Measurements from ENCODE around the gene PPFIBP1.
A peak's percentile ranks its signal among the peaks of the same experiment; 100 is the strongest.
"Not testable (repeated sequence)": the region's sequence is repeated elsewhere in the genome, so short reads cannot be mapped to it uniquely, and the experiment has no call there.

Gene PPFIBP1

DNA sequence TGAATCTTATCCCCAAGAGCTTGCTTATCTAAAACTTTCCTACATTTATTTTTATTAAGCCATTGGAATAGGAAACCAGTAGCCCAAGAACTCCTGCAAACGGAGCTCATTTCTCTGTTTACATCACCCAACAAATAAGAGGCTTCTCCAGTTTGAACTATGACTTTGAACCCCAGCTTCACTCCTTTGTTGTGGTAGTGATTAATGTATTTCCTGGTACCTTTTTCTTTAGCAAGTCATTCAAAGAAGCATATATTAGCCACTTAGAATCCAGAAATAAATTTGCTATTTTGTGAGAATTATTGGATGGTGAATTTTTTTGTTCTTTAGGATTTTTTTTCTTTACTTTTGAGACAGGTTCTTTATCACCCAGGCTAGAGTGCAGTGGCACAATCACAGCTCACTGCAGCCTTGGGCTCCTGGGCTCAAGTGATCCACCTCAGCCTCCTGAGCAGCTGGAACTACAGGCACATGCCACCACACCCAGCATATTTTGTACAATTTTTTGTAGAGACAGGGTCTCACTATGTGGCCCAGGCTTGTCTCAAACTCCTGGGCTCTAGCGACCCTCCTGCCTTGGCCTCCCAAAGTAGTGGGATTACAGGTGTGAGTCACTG lies 104.0 kb downstream of the PPFIBP1 start:
- H3K4me1 Mint-ChIP-seq; ATAC-seq; H3K4me3 Mint-ChIP-seq; H3K9me3 Mint-ChIP-seq; DNase-seq (ENCODE audit: low spot score in 2 of 2); H3K27ac Mint-ChIP-seq; H3K36me3 Mint-ChIP-seq: not testable (repeated sequence)

DNA sequence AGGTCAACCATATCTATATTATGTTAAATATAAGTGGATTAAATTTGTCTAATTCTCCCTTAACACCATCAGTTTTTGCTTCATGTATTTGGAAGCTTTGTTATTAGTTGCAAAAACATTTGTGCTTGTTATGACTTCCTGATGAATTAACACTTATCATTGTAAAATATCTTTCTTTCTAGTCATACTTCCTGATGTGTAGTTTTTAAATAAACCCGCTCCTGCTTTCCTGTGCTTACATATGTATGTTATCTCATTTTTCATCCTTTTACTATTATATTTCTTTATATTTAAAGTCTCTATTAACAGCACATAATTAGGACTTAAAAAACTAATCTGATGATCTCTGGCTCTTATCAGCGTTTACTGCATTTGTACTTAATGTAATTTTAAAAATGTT lies 106.2 kb downstream of the PPFIBP1 start:
- not testable (repeated sequence) for H3K9me3 Mint-ChIP-seq; DNase-seq (ENCODE audit: low spot score in 2 of 2); ATAC-seq; H3K27ac Mint-ChIP-seq; H3K4me3 Mint-ChIP-seq; H3K4me1 Mint-ChIP-seq; H3K36me3 Mint-ChIP-seq

DNA sequence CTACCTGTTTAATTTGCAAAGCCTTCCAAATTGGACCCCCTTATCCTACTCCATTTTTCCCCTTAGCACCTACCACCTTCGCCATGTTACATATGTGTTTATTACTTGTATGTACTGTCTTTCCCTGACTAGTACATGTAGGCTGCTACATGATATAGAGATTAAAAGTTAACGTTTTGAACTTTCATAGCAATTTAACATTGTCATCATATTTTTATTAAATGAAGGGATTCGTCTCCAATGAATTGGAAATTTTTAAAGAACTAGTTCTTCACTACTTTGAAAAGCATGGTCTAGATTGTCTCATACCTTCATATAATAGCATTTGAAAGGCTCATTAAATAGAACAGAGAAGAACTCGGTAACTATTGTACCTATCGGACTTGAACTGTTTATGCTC lies 107.4 kb downstream of the PPFIBP1 start:
- no peaks in the 10 kb centered on the region for H3K36me3 Mint-ChIP-seq
- ATAC-seq (no peak), DNase-seq (ENCODE audit: low spot score in 2 of 2) (no peak)
- H3K4me1 Mint-ChIP-seq, result no peaks in the 10 kb centered on the region
- no peaks in the 10 kb centered on the region for H3K9me3 Mint-ChIP-seq
- H3K4me3 Mint-ChIP-seq, result no peak overlapping the region
- no peak overlapping the region for H3K27ac Mint-ChIP-seq

DNA sequence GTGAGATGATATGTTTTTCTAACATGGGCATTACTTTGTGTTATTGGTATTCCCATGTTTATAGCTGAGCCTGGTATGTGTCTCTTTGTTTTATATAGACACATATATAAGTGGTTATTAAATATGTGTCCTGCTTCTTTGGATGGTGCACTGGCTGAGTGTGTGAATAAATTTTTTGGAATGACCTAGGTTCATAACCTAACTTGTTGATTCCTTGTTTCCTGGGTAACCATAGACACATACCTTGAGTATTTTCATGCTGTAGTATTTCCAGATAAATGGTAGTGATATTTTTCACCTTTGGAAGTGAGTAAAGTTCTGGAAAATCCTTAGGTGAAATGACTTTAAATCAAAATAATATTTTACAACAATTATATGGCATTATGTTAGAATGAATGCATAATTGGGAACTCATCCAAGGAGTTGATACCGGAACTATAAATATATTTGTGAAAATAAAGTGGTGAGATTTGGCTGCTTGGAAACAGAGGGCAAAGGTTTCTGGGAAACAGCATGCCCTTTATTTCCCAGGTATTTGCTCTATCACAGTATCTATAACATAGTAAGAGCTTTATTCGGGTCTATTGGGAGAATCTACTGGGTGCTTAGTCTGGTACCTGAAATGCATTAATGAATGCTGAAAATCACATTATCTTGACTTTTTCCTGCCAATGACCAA lies 107.9 kb downstream of the PPFIBP1 start:
- Mint-ChIP-seq H3K4me3 (no peak overlapping the region), H3K9me3 (no peaks in the 10 kb centered on the region), H3K4me1 (peaks cover 5% of the 10 kb centered on the region), H3K36me3 (no peaks in the 10 kb centered on the region), H3K27ac (no peak overlapping the region)
- DNase-seq (ENCODE audit: low spot score in 2 of 2), result no peak
- ATAC-seq, result no peak

DNA sequence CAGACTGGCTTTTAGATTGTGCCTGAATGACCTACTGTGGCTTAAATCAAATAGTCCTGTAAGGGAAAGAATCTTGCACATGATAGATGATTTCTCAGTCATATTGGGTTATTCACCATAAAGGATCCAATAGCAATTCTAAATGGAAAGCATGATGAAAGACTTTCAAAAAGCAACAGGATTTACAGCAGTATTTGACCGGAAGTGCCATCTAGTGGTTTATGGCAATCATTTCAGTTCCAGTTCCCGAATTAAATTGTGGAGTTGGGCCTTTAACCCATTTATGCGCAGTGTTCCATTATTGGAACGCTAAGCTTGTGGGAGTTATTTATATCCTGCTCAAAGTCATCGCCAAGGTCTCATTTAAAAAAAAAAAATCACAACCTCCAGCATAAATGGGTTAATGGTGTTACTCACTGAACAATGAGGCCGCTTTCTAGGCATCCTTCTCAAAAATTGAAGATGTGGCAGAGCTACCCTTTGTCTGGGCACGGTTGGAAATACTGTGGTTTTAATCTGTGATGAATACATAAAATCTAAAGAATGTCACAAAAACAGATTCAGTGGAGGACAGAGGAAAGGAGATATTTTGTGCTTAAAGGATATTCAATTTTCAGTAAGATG lies 111.5 kb downstream of the PPFIBP1 start:
- no peak for DNase-seq (ENCODE audit: low spot score in 2 of 2)
- Mint-ChIP-seq H3K27ac (no peak overlapping the region), H3K4me1 (peaks cover 12% of the 10 kb centered on the region), H3K9me3 (no peaks in the 10 kb centered on the region), H3K4me3 (no peak overlapping the region), H3K36me3 (no peaks in the 10 kb centered on the region)
- ATAC-seq, result no peak

DNA sequence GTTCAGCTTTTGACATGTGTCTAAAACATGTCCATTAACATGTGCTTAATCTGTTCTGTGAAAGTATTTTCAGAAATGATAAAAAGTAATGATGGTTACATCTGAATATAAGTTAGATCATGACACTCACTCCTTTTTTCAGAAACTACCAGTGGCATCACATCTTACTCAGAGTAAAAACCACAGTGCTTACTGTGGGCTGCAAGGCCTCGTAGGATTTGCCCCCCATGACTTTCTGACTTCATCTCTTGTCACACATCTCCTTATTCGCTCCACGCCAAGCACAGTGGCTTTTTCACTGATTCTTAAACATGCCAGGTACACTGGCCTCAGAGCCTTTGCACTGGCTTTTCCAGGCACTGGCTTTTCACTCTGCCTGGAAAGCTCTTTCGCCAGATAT lies 112.6 kb downstream of the PPFIBP1 start:
- not testable (repeated sequence) for H3K27ac Mint-ChIP-seq; H3K9me3 Mint-ChIP-seq; H3K4me3 Mint-ChIP-seq; DNase-seq (ENCODE audit: low spot score in 2 of 2); H3K36me3 Mint-ChIP-seq
- ATAC-seq, result peak; percentile 97
- peaks cover 12% of the 10 kb centered on the region for H3K4me1 Mint-ChIP-seq

DNA sequence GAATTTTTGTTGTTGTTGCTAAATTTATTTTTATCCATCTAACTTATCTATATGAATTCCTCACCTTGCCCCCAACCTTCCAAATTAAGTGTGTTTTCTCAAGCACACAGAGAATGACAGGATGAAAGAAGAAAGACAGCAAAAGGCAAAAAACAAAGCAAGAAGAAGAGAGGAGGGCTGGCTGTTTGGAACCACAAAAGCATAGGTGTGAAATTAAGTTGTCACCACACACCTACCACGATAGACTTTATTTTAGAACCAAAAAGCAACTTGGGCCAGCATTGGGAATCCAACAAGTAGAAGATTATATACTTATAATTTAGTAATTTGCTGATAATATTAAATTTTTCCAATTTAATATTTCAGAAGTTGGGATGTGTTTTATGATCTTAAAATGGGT lies 113.5 kb downstream of the PPFIBP1 start:
- H3K4me1 Mint-ChIP-seq, result peaks cover 12% of the 10 kb centered on the region
- ATAC-seq, result no peak

DNA sequence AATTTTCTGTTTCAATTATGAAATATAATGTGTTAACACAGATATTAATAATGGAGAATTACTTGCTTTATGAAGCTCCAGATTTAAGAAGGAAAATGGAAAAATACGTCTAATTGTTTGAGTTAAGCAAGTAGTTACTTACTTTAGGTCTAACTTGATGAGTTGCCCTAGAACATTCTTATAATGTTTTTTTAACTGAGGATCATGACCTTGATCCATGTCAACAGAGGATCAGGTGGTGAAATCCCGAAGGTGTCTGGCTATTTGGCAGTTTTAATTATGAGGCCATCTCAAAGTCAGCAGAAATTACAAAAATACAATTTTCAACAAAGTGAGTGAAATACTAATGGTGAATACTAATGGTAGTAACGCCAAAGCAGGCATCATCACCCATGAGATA lies 115.3 kb downstream of the PPFIBP1 start:
- ATAC-seq, result no peak
- no peak overlapping the region for H3K4me3 Mint-ChIP-seq

More for the DNA sequence above, 113.5 kb downstream of the PPFIBP1 start:
- Mint-ChIP-seq H3K4me3 (no peak overlapping the region), H3K9me3 (no peaks in the 10 kb centered on the region), H3K27ac (no peak overlapping the region), H3K36me3 (no peaks in the 10 kb centered on the region)
- no peak for DNase-seq (ENCODE audit: low spot score in 2 of 2)

DNA sequence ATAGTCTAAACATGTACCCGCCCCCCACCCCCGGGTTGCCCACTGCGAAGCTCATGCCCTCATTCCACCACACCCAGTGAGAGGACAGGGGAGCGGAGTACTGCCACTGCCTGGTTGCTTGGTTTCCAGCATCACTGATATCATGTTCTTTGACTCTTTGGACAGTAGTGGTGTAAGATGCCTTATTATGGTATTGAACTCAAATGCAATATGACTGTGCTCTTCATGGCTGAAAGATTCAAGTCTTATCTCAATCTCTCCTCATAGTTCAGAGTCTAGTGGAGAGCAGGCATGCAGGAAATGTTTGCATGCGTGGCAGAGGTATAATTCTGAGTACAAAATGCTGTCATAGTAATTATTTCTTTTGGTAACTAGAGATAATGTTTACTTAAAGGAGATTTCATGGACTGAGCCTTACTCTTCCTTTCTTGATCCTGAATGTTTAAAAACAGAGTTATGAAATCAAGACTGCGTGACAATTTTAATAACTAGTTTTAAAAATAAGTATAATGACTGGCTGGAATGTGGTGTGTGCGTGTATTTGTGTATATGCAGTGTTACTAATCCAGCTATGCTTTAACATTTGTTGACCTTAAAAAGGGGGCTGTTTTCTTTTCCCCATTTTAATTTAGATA lies 116.7 kb downstream of the PPFIBP1 start:
- H3K36me3 Mint-ChIP-seq; H3K9me3 Mint-ChIP-seq; DNase-seq (ENCODE audit: low spot score in 2 of 2); ATAC-seq; H3K27ac Mint-ChIP-seq; H3K4me3 Mint-ChIP-seq: not testable (repeated sequence)
- peaks cover 12% of the 10 kb centered on the region for H3K4me1 Mint-ChIP-seq

More for the DNA sequence above, 115.3 kb downstream of the PPFIBP1 start:
- DNase-seq (ENCODE audit: low spot score in 2 of 2), result no peak
- Mint-ChIP-seq H3K9me3 (no peaks in the 10 kb centered on the region), H3K4me1 (peaks cover 12% of the 10 kb centered on the region), H3K36me3 (no peaks in the 10 kb centered on the region), H3K27ac (no peak overlapping the region)

DNA sequence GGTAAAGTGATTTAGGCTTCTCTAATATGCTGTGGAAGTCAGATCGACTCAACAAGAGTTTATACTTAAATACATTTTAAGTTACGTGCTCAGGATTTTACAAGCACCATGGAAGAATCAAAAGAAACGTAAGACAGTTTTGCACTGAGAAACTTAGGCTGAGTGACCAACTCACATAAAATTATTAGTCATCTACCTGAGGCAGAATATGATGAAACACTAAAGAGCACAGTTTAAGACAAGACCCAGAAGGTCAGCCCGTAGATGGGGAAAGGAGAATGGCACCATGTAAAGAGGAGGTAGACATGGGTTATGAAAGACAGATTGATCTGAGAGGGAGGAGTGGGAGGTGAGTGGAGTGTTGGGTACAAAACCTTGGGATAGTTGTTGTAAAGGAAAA lies 118.4 kb downstream of the PPFIBP1 start:
- H3K9me3 Mint-ChIP-seq; H3K27ac Mint-ChIP-seq; DNase-seq (ENCODE audit: low spot score in 2 of 2); H3K4me1 Mint-ChIP-seq; ATAC-seq; H3K36me3 Mint-ChIP-seq; H3K4me3 Mint-ChIP-seq: not testable (repeated sequence)

DNA sequence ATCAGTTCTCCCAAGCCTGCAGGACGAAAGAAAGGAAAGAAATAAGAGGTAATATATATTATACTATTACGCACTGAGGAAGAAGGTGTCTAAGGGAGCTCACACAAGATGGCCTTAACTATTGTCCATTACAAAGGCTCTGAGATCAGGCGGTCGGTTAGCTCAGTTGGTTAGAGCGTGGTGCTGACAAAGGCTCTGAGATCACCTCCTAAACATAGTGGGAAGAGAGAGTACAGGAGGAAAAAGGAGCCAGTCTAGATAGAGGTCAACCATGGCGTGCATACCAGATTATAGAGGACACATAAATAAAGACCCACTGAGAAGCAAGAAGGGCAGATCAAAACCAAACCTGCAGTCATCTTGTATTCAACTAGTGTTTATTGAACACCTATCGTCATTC lies 118.9 kb downstream of the PPFIBP1 start:
- not testable (repeated sequence) for H3K4me3 Mint-ChIP-seq; H3K36me3 Mint-ChIP-seq; H3K4me1 Mint-ChIP-seq; DNase-seq (ENCODE audit: low spot score in 2 of 2); H3K9me3 Mint-ChIP-seq; H3K27ac Mint-ChIP-seq; ATAC-seq

DNA sequence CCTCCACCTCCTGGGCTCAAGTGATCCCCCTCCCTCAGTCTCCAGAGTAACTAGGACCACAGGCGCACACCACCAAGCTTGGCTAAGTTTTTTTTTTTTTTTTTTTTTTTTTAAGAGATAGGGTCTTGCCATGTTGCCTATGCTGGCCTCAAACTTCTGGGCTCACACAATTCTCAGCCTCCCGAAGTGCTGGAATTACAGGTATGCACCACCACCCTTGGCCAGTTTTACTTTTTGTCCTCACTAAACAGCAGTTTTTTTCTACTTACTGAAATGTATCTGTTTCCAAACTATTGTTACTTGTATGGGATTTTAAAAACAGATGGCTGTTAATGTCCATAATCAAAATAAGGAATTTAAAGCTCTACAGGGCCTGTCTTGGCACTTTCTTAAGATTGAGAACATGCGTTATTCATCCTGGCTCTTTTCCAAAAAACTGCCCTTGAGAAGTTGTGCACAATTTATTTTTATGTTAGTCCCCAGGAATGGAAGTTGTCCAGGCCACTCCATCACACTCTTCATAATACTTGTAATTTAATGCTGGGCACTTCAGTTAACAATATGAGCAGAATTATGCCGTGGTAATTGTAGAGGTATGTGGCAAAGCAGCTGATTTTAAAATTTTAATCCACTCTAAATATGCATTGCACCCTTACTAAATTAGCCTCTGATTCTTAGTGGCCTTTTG lies 120.3 kb downstream of the PPFIBP1 start:
- H3K4me3 Mint-ChIP-seq, result no peak overlapping the region
- ATAC-seq (no peak), DNase-seq (ENCODE audit: low spot score in 2 of 2) (no peak)
- H3K36me3 Mint-ChIP-seq, result no peaks in the 10 kb centered on the region
- no peaks in the 10 kb centered on the region for H3K9me3 Mint-ChIP-seq
- H3K27ac Mint-ChIP-seq, result no peak overlapping the region
- H3K4me1 Mint-ChIP-seq, result no peaks in the 10 kb centered on the region

DNA sequence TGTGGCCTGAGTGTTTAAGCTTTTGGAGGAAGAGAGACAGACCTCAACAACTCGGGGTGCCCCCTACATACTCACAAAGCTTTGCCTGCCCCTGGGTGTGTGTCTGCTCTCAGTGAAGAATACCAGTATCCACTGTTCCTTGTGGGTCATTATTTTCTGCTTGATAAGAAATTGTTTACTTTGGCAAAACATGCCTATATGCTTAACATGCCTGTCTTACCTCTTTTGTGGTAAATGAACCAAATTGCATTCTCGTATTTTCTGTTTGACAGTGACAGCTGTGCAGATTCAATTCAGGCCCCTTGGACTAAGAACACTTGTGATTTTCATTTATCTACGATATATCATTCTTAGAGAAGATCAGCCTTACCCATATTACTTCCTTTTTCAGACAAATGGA lies 121.7 kb downstream of the PPFIBP1 start:
- H3K27ac Mint-ChIP-seq, result no peak overlapping the region
- H3K4me1 Mint-ChIP-seq, result no peaks in the 10 kb centered on the region
- H3K4me3 Mint-ChIP-seq, result no peak overlapping the region
- H3K36me3 Mint-ChIP-seq, result no peaks in the 10 kb centered on the region
- ATAC-seq (no peak), DNase-seq (ENCODE audit: low spot score in 2 of 2) (no peak)
- no peaks in the 10 kb centered on the region for H3K9me3 Mint-ChIP-seq

DNA sequence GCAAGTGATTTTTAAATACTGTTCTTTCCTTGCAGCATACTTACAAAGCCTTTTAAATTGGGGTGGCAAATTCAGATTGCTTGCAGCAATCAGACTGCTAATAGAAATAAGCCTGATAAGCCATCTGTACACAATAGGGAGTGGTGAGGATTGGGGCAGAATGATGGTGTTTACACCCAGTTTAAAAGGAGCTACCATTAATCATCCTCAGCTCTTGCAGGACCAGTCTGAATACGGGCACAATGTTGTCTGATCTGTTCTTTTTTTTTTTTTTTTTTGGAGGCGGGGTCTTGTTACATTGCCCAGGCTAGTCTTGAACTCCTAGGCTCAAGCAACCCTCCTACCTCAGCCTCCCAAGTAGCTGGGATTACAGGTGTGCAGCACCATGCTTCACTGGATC lies 122.1 kb downstream of the PPFIBP1 start:
- Mint-ChIP-seq H3K4me3 (no peak overlapping the region), H3K27ac (no peak overlapping the region), H3K9me3 (no peaks in the 10 kb centered on the region), H3K4me1 (no peaks in the 10 kb centered on the region), H3K36me3 (no peaks in the 10 kb centered on the region)
- no peak for ATAC-seq
- DNase-seq (ENCODE audit: low spot score in 2 of 2), result no peak

DNA sequence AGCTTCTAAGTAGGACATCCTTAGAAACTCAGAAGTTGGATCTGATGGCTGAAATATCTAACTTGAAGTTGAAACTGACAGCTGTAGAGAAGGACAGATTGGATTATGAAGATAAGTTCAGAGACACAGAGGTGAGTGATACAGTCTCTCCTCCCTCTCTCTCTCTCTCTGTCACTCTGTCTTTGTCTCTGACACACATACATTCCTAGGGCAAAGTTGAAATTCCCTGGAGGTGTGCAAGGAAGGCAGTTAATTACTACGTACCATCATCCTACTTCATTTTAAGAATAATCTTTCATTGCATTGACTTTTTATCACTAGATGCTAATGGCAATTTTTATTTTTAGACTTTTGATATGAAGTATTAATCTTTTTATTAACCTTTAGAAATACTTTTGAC lies 126.0 kb downstream of the PPFIBP1 start:
- peaks cover 5% of the 10 kb centered on the region for H3K4me1 Mint-ChIP-seq
- no peak for ATAC-seq
- no peaks in the 10 kb centered on the region for H3K36me3 Mint-ChIP-seq
- no peak for DNase-seq (ENCODE audit: low spot score in 2 of 2)
- no peak overlapping the region for H3K4me3 Mint-ChIP-seq
- H3K27ac Mint-ChIP-seq, result no peak overlapping the region
- no peaks in the 10 kb centered on the region for H3K9me3 Mint-ChIP-seq
